CD4-positive, alpha-beta T cell treated with Interleukin-6 for 4 hours (primary cell): Measurements from ENCODE around the gene CPPED1.
A peak's percentile ranks its signal among the peaks of the same experiment; 100 is the strongest.
"Not testable (repeated sequence)": the region's sequence is repeated elsewhere in the genome, so short reads cannot be mapped to it uniquely, and the experiment has no call there.

Source experiments
- DNase-seq: peaks from one replicate; pipeline ENCODE4 v3.0.0-alpha.2; 2020; ENCODE audit warnings: mixed read lengths

CPPED1 gene, protein sequence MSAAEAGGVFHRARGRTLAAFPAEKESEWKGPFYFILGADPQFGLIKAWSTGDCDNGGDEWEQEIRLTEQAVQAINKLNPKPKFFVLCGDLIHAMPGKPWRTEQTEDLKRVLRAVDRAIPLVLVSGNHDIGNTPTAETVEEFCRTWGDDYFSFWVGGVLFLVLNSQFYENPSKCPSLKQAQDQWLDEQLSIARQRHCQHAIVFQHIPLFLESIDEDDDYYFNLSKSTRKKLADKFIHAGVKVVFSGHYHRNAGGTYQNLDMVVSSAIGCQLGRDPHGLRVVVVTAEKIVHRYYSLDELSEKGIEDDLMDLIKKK

DNA sequence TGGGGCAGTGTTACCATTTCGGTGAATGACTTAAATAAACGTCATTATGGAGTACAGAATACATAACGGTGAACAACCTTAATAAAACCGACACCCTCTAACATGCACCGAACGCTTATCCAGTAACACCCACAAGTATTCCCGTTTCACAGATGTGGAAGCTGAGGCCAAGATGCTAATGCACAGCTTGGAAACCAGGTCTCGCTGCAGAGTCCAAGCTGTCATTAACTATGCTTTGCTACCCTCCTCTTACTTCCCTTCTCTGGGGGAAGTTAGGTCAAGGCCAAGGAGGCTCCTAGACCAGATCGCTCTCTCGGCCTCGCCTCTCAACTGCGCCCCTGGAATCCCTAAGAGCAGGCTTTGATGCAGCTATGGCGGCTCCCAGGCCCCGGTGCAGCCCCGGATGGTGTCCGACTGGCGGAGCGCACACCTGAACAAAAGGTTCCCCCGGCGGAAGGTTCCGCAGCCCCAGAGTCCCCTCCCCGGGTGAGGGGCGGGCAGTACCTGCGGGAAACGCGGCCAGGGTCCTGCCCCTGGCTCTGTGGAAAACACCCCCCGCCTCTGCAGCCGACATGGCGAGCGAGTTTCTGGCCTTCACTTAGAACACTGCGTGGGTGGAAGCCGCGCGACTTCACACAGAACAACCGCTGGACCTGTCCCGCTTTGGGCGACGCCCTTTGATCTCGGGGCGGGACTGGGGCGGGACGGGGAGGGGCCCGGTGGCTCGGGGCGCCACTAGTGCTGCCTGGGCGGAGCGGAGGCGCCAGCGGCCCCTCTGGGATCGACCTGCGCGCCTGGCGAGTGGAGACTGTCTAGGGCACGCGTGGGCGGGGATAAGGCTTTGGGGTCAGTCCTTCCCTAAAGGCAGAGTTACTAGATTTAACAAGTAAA, at the start of gene CPPED1:
TSS of gene CPPED1 (minus strand) at position 685 of the 891 bp plus-strand sequence. CDS start at position 574, 111 bp downstream.
- DNase-seq: peak; percentile 91

DNA sequence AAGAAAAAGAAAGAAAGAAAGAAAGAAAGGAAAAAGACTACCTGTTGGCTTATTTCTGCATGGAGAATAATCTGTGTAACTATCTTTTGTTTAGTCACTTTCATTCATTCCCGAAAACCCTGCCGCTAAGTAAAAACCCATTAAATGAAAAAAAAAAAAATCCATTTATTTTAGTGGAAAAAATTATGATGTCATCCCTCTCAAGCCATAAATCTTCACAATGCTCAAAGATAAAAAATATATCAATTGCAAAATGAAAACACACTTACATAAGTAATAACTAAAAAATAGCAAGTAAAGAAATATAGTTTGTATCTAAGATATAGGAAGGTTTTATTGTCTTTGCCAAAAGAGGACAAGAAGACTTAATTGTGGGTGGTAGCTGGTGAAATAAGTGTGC, 46.5 kb upstream of the CPPED1 start:
- no peak for DNase-seq

- DNase-seq: no peak
Observed at GRCh38 chr16:12846592-12846991, 42.9 kb upstream of the CPPED1 start.

- DNase-seq: no peak
Observed at GRCh38 chr16:12845282-12845681, 41.6 kb upstream of the CPPED1 start.

- no peak for DNase-seq
Observed at GRCh38 chr16:12837756-12838155, 34.1 kb upstream of the CPPED1 start.

- DNase-seq: no peak
Observed at GRCh38 chr16:12837291-12837690, 33.6 kb upstream of the CPPED1 start.

- DNase-seq: no peak
Observed at GRCh38 chr16:12833926-12834325, 30.2 kb upstream of the CPPED1 start.

DNA sequence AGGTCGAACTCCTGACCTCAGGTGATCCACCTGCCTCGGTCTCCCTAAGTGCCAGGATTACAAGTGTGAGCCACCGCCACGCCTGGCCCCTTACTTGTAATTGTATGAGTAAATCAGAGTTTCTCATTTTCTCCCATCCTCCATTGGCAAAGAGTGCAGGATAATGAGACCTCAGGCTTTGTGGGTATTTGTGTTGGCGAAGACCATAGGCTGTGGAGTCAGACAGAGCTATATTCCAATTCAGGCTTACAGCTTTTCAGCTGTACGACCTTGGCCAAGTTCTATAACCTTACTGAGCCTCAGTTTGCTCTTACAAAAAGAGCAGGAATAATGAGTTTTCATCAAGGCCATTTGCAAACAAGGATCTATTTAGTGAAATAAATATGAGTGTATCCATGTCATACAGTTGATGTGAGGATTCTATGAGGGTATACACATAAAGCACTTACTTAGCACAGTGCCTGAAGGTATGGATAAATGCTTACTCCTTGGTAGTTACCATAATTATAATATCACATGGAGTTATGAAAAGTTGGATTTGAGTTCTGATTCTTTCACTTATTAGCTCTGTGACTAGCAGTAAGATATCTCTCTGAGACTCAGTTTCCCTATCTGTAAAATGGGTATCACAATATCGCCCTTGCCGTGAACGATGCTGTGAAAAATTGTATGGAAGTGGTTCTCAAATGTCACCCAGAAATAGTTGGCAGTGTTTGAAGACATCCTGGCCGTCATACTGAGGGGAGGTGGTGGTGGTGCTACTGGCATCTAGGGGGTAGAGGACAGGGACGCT, 25.6 kb upstream of the CPPED1 start:
- no peak for DNase-seq

- no peak for DNase-seq
Observed at GRCh38 chr16:12828206-12828605, 24.5 kb upstream of the CPPED1 start.

- DNase-seq: no peak
Observed at GRCh38 chr16:12826559-12826958, 22.9 kb upstream of the CPPED1 start.

GRCh38 chr16:12819126-12820117, 15.7 kb upstream of the CPPED1 start:
- DNase-seq: peak; percentile 79

DNA sequence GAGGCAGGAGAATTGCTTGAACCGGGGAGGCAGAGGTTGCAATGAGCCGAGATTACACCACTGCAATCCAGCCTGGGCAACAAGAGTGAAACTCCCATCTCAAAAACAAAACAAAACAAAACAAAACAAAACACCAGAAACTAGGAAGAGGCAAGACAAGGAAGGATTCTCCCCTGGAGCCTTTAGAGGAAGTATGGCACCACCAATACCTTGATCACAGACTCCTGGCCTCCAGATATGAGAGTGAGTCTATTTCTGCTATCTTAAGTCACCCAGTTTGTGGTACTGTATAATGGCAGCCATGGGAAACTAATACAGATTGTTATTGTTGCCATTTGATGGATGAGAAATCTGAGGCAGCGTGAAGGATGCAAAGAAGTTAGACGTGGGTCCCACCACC, 14.6 kb upstream of the CPPED1 start:
- no peak for DNase-seq

GRCh38 chr16:12816791-12817214, 13.1 kb upstream of the CPPED1 start:
- not testable (repeated sequence) for DNase-seq

- no peak for DNase-seq
Observed at GRCh38 chr16:12815361-12815760, 11.7 kb upstream of the CPPED1 start.

DNA sequence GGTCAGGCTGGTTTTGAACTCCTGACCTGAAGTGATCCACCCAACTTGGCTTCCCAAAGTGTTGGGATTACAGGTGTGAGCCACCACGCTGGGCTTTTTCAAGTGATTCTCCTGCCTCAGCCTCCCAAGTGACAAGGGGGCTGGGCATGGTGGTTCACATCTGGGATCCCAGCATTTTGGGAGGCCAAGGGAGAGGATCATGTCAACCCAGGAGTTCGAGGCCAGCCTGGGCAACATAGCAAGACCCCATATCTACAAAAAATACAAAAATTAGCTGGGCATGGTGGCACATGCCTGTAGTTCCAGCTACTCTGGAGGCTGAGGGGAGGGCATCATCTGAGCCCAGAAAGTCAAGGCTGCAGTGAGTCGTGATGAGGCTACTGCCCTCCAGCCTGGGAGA, 10.0 kb upstream of the CPPED1 start:
- not testable (repeated sequence) for DNase-seq

DNA sequence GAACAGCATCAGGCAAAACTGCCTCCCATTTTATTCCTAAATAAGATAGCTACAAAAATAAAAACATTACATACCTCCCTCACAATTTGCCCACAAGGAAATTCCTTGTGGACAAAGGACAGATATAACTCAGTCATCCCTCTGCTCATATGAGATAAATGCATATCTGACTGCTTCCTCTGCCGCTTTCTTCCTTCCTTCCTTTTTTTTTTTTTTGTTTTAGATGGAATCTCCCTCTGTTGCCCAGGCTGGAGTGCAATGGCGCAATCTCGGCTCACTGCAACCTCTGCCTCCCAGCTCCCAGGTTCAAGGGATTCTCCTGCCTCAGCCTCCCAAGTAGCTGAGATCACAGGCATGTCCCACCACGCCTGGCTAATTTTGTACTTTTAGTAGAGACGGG, 9.6 kb upstream of the CPPED1 start:
- DNase-seq: not testable (repeated sequence)

- DNase-seq: no peak
Observed at GRCh38 chr16:12811441-12812383, 8.0 kb upstream of the CPPED1 start.

DNA sequence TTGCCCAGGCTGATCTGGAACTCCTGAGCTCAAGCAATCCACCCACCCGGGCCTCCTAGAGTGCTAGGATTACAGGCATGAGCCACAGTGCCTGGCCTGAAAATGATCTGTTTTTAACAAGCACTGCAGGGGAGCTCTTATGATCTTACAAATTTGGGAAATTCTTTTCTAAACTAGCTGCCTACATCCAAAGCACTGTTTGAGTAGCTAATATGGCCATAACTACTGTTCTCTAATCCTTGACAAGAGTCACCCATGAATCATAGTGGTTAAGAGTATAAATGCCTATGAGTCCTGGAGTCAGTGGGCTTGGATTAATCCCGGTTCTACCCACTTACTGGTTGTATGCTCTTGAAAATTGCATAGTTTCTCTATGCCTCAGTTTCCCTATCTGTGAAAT, 1.4 kb upstream of the CPPED1 start:
- no peak for DNase-seq

DNA sequence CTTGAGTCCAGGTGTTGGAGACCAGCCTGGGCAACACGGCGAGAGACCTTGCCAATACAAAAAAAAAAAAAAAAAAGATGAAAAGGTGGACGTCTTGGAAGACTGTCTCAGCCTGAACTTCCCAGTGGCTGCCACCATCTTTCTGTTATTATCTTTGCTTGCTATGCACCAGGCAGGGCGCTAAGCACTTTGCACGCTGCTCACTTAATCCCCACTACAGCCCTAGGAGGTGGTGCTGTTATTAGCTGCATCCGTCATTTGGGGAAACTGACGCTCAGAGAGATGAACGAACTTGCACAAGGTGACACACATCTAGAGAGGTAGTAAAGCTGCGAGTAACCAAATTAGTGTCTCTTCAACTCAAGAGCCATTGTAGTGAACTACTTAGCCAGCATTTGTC, 708 bp upstream of the CPPED1 start:
- no peak for DNase-seq

DNA sequence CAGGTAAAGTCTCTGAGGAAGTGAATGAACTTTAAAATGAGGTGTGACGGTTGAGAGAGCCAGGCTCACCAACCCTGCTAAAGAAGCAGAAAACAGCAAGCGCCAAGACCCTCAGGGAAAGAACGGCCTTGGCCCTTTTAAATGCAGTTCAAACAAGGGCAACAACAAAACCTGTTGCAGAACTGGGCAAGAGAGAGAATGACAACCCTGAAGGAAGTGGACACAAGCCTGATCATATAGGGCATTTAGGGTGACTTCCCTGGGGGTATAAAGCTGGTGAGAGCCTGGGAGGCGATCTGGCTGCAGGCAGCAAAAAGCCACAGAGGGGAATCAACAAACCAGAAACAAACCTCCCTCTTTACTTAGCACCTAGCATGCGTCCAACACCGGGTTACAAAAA, 1.0 kb downstream of the CPPED1 start:
- DNase-seq: no peak

DNA sequence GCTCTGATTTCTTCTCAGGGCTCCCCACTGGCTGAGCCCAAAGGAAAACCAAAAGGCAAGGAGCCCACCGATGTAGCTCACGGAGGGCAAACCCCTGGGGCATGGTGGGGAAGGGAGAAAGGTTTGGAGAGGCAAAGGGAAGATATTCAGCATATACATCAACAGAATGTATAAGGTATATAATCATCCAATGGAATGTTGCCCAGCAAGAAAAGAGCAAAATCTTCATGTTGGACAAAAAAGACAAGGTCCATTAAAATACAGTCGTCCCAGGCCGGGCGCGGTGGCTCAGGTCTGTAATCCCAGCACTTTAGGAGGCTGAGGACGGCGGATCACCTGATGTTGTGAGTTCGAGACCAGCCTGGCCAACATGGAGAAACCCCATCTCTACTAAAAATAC, 1.6 kb downstream of the CPPED1 start:
- no peak for DNase-seq
